Gastrocnemius medialis (tissue), 4 donors: ENCODE measurements around the gene MYO18B.

Experiments used
- POLR2A ChIP-seq, 2 donors: fragments of 450-650 bp; IDR thresholded peaks; one replicate each; pipeline ENCODE4 v1.6.1; 2017; ENCODE audit warnings: antibody characterized with exemption in 2 of 2, mild to moderate bottlenecking in 2 of 2, moderate library complexity in 2 of 2
- TF ChIP-seq, protein P1 (sequence below), 5 experiments: fragments of 450-650 bp in 3 of 5; fragments of 200-600 bp in 2 of 5; sonication (generic) in 2 of 5; IDR thresholded peaks in 4 of 5; conservative IDR thresholded peaks in 1 of 5; 1 replicate in 4 of 5; 2 replicates in 1 of 5; pipeline ENCODE4 v1.5.1; 2016 to 2019; ENCODE audit warnings: antibody characterized with exemption in 5 of 5, mild to moderate bottlenecking in 3 of 5, moderate library complexity in 3 of 5

DNA sequence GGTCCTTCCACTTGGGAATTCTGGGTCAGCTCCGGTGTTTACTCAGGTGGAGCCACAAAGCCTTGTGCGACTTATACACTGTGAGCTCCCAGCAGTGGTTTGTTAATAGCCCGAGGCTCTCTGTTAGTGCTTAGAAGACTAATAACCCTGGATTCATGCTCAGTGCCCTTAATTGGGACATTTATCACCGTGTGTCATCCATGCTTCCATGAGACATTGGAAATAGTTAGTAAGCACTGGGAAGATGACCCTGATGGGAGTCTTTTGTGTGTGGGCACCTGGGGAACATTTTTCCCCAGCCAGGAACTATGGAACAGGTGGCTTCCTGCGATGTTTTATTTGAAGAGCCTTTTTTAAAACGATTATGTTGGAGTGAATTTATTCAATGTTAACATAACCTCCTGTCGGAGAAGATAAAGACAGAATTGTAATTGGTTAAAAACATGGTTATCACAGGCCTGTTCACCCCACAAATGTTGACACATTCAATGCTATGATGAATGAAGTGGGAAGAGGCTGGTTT is 188.9 kb downstream of the MYO18B start:
- TF ChIP-seq POLR2A (IDR thresholded peaks at IDR 0.05): no peak
- TF ChIP-seq, protein P1, sequence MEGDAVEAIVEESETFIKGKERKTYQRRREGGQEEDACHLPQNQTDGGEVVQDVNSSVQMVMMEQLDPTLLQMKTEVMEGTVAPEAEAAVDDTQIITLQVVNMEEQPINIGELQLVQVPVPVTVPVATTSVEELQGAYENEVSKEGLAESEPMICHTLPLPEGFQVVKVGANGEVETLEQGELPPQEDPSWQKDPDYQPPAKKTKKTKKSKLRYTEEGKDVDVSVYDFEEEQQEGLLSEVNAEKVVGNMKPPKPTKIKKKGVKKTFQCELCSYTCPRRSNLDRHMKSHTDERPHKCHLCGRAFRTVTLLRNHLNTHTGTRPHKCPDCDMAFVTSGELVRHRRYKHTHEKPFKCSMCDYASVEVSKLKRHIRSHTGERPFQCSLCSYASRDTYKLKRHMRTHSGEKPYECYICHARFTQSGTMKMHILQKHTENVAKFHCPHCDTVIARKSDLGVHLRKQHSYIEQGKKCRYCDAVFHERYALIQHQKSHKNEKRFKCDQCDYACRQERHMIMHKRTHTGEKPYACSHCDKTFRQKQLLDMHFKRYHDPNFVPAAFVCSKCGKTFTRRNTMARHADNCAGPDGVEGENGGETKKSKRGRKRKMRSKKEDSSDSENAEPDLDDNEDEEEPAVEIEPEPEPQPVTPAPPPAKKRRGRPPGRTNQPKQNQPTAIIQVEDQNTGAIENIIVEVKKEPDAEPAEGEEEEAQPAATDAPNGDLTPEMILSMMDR (IDR thresholded peaks at IDR 0.05 in 4 of 5, conservative IDR thresholded peaks at IDR 0.05 in 1 of 5): no peak
